C4-2B (cell line): ENCODE data around the gene IGLL5.

Experiments
- H3K27ac ChIP-seq: fragments of 450-650 bp; 2 replicates; pipeline ENCODE4 v1.5.1; 2017
- ZFX ChIP-seq: fragments of 450-650 bp; IDR thresholded peaks from 2 replicates; pipeline ENCODE4 v1.6.1; 2017
- TF ChIP-seq, protein P1 (sequence below): fragments of 450-650 bp; conservative IDR thresholded peaks from 2 replicates; pipeline ENCODE4 v1.5.1; 2017; ENCODE audit warnings: mild to moderate bottlenecking

IGLL5 gene

DNA sequence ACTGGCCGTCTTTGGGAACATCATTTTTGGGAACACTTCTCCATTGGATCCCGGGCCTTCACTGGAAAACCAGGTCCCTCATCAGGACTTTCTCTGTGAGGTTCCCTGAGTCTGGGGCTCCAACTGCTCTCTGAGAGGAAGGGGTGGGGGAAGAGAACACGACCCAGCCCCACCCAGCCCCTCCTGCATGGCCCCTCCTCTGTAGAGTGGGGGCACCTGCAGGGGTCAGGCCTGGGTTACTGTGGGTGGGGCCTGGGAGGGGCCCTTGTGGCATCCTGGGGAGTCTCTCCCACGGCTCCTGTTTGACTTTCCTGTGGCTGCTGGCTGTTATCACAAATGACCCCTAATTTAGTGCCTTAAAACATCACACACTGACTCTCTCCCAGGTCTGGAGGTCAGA is 36.3 kb downstream of the IGLL5 start:
- TF ChIP-seq, protein P1, sequence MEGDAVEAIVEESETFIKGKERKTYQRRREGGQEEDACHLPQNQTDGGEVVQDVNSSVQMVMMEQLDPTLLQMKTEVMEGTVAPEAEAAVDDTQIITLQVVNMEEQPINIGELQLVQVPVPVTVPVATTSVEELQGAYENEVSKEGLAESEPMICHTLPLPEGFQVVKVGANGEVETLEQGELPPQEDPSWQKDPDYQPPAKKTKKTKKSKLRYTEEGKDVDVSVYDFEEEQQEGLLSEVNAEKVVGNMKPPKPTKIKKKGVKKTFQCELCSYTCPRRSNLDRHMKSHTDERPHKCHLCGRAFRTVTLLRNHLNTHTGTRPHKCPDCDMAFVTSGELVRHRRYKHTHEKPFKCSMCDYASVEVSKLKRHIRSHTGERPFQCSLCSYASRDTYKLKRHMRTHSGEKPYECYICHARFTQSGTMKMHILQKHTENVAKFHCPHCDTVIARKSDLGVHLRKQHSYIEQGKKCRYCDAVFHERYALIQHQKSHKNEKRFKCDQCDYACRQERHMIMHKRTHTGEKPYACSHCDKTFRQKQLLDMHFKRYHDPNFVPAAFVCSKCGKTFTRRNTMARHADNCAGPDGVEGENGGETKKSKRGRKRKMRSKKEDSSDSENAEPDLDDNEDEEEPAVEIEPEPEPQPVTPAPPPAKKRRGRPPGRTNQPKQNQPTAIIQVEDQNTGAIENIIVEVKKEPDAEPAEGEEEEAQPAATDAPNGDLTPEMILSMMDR = no peak
- TF ChIP-seq ZFX = no peak
- H3K27ac ChIP-seq = no peak overlapping the region

DNA sequence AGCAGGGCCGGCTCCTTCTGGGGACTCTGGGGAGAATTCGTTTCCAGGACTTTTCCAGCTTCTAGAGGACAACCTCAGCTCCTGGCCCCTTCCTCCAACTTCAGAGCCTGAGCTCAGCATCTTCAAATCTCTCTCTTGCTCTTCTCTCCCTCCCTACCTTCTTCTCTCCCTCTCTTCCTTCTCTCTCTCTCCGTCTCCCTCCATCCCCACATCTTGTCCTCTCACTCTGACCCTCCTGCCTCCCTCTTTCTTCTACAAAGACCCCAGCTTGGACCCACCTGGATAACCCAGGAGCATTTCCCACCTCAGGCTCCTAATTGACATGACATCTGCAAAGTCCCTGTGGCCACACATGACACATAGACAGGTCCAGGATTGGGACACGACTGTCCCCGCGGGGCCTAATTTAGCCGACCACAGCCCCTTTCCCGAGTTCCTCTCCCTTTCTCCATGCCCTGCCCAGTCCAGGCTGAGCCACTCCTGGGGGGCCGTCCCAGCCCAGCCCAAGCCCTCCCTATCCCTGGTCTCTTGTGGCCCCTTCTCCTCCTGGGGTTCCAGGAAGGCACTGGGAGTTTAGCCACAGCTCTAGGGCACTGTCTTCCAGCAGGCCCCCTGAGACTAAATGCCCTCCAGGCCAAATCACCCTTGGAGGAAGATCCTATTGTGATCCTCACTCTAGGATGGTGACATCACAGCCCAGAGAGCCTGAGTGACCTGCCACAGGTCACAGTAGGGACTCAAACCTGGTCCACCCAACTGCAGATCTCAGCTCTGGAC is 36.9 kb downstream of the IGLL5 start:
- H3K27ac ChIP-seq = peak overlapping the region; percentile 81
- TF ChIP-seq ZFX = no peak
- TF ChIP-seq, protein P1 = no peak

DNA sequence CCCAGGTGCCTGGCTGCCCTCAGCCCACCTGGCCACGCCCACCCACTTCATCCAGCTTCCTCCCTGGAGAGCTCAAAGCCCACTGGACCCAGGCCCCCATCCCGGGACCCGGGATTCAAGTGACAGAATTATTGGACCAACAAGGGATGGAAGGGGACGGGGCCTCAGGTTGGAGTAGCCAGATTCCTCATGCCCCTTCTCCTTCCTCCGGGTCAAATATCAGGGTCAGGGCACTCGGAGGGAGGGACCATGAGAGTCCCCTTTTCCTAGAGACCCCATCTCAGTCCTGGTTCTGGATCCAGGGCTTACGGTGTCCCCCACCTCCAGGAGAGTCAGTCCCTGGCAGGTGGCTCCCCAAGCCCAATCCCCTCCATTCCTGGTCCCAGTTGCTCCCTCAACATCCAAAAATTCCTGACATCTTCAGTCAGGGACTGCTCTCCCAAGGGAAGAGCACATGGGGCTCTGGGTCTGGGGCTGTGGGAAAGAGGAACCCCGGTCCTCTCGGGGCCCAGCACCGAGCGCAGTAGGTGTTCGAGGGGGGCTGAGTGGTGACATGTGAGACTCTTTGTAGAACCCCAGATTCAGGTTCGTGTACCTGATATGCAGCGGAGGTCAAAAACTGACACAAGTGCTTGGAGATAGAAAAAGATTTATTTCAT is 37.7 kb downstream of the IGLL5 start:
- TF ChIP-seq, protein P1 = no peak
- no peak for TF ChIP-seq ZFX
- H3K27ac ChIP-seq = peak overlapping the region; percentile 81

DNA sequence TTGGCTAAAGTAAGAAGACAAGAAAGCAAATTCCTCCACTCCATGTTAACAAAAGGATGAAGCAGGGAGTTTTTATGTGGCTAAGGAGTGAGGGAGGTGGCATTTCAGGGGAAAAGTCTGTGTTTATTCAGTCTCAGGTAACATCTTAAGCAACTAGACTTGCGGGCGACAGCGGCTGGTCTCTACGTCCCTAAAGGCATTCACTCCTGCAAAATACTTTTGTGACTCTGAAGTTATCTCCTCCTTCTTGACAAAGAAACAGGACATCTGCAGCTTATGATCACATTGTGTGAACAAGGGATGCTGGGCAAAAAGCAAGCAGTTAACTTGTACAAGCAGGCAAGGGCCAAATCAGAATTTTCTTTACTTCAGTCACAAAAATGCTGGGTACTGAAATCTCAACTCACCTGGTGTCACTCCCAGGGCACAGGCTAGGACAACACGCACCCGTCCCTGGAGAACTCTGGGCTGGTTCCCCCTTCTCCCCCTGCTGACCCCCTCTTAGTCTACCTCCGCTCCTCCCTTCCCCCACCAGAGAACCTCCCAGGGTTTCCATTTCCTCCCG is 38.3 kb downstream of the IGLL5 start:
- peak overlapping the region; percentile 81 for H3K27ac ChIP-seq
- TF ChIP-seq, protein P1 = no peak
- no peak for TF ChIP-seq ZFX

DNA sequence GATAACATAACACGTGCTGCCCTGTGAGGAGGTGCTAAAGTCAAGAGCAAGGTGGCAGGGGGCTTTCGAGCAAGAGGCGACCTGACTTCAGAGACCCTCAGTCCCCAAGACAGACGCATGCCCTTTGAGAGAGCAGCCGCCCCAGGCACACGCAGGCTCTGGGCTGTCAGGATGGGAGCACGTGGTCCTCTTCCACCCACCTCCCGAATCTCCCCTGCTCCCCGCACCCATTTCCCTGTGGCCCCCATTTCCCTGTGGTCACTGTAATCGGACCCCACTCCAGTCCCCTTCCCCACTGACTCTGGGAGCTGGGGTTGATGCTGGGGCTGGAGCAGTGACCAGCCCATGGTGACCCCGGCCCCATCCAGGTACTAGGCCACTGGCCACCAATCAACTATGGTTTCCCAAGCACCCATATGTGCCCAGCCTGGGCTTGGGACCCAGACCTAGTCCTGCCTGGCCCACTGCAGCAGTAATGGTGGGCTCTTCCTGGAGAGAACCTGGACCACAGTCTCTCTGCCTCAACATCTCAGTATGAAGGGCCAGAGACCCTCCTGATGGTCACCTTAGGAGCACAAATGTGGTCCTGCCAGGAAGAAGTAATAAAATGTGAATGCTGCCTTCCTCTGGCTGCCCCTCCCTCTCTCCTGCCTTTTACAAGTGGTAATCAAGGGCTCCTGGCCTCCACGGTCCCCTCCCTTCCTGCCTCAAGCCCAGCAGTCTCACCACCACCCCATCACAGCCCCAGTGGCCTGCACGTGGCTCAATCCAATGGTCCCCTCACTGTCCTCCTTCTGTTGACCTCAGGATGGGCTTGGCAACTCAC is 39.0 kb downstream of the IGLL5 start:
- TF ChIP-seq, protein P1 = no peak
- no peak for TF ChIP-seq ZFX
- peak overlapping the region; percentile 81 for H3K27ac ChIP-seq

DNA sequence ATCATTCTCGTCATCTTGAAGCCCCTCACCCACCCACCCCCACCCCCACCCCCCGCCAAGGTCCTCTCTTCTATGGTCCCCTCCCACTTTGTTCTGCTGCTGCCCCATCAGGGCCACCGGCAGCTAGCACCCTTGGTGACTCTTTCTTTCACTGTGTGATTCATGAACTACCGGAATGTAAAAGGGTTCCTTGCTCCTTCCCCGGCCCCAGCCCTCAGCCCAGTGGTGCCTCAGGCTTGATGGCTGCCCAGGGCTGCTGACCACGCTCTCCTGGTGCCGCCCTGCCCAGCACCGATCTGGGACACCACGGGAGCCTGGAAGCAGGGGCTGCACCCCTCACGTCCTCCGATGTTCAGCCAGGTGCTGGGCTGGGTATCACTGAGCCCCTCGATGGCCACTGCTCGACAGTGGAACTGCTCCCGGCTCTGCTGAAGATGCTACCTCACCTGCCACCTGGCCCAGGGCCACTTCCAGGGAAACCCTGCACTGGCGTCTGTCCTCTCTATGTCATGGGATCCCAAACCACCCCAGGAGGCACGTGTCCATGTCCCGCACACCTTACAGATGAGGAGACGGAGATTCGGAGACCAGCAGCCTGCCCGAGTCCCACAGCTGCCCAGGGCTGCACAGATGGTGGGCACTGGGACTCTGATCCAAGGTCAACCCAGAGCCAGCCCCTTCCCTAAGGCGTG is 39.7 kb downstream of the IGLL5 start:
- peak overlapping the region; percentile 81; the same call in 1 of the 2 replicates for H3K27ac ChIP-seq
- TF ChIP-seq, protein P1 = no peak
- no peak for TF ChIP-seq ZFX
